Inflammatory macrophage treated with lipopolysaccharide for 4 hours (primary cell): ENCODE data around the gene MED15.
"Not testable (repeated sequence)": the region's sequence is repeated elsewhere in the genome, so short reads cannot be mapped to it uniquely, and the experiment has no call there.

Source experiments
- DNase-seq: peaks from one replicate; pipeline ENCODE4 v3.0.0-alpha.2; 2020

Gene MED15

GRCh38 chr22:20483771-20484170 is 23.6 kb upstream of the MED15 start:
- no peak for DNase-seq

GRCh38 chr22:20484948-20485683 is 22.3 kb upstream of the MED15 start:
- no peak for DNase-seq

- DNase-seq = no peak
These were observed 21.2 kb upstream of the MED15 start for GRCh38 chr22:20486229-20486628.

DNA sequence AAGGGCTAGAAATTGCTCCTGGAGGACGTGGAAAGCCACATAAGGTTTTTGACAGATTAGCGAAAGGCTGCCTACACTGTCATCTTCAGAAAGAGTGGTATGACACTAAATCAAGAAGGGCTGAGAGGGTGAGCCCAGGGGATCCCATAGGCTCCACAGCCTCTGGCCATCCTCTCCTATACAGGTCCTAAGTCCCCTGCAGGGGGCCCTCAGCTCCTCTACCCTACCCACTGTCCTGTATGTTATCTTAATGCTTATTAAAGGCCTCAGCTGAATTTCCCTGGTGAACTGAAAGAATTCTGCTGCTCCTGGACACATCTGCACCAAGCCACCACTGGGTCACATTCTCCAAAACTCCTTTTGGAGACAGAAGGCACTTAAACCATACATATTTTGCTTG is 19.7 kb upstream of the MED15 start:
- DNase-seq = no peak

DNA sequence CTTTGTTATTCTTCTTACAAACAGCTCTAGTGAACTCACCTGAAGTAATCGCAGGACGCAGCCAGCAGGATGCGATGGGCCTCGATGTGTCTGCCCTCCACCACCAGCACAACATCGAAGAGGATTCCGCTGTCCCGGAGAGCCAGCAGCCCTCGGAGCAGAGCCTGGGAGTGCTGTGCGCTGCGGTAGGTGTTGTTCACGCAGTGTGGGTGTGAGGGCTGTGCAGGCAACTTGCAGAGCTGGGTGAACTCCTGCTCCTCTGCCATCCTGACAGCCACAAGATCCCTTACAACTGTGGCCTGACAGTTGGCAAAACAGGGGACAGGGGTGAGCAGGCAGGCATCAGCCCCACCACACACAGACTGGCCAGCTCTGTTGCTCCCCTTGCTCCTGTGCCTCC is 18.5 kb upstream of the MED15 start:
- DNase-seq = no peak

DNA sequence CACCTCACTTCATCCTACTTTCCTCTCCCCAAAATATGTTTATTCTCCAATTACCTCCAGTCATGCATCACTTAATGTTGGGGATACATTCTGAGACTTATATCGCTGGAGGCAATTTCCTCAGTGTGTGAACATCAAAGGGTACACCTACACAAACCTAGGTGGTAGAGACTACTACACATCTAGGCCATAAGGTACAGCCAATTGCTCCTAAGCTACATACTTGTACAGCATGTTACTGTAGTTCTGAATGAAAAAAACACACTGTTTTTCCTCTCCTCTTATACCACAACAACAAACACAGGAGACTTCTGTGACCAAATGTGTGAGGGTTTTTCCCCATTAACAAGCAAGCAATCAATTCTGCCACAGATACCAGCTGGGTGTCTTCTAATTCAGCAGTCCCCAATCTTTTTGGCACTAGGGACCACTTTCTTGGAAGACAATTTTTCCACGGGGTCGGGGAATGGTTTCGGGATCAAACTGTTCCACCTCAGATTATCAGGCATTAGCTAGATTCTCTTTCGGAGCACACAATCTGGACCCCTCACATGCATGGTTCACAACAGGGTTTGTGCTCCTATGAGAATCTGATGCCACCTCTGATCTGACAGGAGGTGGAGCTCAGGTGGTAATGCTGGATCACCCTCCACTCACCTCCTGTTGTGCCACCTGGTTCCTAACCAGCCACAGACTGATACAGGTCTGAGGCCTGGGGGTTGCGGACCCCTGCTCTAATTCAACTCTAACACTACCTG is 17.0 kb upstream of the MED15 start:
- DNase-seq = no peak

- no peak for DNase-seq
These were observed 16.5 kb upstream of the MED15 start for GRCh38 chr22:20490941-20491307.

GRCh38 chr22:20491346-20491745 is 16.1 kb upstream of the MED15 start:
- no peak for DNase-seq

DNA sequence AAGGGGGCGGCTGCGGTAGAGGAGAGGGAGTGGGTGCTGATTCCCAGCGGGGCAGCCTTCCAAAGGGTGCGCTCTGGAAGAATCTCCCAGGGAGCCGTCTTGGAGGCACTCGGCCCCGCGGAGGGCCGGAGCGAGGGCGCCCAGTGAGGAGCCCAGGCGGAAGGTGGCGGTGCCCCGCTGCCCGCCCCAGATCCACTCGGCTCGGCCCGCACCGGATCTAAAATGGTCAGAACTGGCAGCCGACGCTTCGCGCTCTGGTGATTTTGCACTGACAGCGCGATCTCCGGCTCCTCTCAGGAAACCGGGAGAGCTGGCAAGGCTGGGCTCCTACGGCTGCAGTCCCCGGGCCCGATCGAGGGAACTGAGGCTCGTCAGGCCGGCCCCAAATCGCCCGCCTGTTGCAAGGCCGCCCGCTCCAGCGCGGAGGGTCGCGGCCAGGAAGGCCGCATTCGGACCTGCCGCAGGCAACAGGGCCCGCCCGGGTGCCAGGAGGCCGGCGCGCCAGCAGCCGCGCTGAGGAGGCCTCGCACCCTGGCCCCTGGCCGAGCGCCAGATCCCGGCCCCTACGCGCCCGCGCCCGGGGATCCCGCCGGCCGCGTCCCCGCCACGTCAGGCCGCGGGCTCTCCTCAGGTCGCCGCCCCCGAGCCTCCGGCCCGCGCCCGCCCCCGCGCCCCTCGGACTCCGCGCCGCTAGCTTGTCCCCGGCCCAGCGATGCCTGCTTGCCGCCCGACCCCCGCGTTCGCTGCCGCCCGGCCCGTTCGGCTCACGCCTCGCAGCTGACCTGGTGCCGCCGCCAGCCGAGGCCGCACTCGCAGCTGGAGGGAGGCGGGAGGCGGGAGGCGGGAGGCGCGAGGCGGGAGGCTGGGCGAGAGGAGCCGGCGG is 12.2 kb upstream of the MED15 start, which contains the start of gene KLHL22:
KLHL22 (minus strand) TSS at position 818 of the 883 bp plus-strand sequence. CDS start 6,584 bp downstream, outside the sequence.
- peak; percentile 10 for DNase-seq

- peak; percentile 95 for DNase-seq
These were observed 11.3 kb upstream of the MED15 start for GRCh38 chr22:20495861-20496681.

DNA sequence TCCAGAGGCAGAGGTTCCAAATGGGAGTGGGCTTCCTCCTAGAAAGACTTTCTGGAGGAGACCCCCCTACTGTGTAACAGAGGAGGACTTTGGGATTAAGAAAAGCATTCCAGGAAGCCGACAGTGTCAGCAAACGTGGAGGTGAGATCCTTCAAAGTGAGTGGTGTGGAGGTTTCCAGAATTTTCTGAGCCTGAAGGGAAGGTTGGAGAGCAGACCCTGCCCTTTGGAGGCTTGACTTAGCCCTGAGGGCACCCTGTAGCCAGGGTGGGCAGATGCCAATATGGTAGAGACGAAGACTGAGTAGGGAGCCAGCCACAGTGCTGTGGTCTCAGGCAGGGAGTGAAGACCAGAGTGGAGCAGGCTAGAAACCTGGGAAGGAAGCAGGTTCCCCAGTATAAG is 10.0 kb upstream of the MED15 start:
- DNase-seq = no peak

GRCh38 chr22:20498913-20499312 is 8.5 kb upstream of the MED15 start:
- no peak for DNase-seq

GRCh38 chr22:20499769-20500168 is 7.6 kb upstream of the MED15 start:
- DNase-seq = no peak

- DNase-seq = no peak
These were observed 3.6 kb upstream of the MED15 start for GRCh38 chr22:20503816-20504215.

- DNase-seq = not testable (repeated sequence)
These were observed 3.0 kb upstream of the MED15 start for GRCh38 chr22:20504293-20504922.

DNA sequence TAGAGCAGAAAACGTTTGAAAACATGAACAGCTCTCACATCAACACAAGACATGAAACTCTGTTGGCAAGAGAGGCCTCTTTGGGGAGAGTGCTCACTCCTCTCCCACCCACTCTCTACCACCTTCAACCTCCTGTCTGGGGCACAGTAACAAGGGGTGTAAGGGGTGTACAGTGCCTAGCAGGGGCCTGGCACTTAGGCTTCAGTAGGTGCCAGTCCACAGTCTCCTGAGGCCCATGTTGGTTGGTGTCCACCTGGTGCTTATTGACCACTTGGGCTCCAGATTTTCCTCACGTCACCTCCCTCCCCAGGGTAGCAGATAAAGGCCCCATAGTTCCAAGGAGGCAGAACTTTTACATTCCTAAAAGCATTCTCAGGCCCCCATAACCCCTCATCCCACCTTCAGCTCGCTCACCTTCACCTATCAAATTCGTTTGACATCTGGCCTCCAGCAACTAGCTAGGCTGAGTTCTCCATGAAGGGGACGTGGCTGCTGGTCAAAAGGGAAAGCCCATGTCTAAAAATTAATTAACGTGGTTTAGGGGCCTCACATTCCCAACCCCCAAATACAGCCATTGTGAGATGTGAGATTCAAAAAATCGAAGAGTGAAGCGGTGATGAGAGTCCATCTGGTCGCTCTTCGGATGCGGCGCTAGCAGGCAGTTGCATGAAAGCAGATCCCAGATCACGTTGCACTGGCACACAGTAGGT is 712 bp upstream of the MED15 start:
- no peak for DNase-seq

- DNase-seq = not testable (repeated sequence)
These were observed 801 bp downstream of the MED15 start for GRCh38 chr22:20508067-20508755.

DNA sequence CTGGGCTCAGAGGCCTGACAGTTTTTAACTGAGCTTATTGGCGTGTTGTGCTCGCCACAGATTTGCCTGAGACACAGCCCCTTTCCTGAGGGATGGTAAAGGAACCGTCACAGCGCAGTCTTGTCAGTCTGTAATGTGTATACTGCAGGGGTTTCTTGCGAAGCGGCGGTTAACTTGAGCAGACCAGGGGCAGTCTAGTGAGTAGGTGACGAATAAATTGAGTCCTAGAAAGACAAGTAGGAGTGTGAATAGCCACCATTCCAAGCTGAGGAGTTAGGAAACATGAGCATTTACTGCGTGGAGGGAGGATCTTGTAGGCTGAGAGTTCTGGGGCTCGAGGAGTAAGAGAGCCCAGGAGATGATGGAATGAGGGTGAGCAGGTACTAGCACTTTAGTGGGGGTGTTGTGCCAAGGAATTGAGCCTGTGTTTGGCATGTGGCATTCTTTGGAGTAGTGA is 1.4 kb downstream of the MED15 start:
- no peak for DNase-seq

DNA sequence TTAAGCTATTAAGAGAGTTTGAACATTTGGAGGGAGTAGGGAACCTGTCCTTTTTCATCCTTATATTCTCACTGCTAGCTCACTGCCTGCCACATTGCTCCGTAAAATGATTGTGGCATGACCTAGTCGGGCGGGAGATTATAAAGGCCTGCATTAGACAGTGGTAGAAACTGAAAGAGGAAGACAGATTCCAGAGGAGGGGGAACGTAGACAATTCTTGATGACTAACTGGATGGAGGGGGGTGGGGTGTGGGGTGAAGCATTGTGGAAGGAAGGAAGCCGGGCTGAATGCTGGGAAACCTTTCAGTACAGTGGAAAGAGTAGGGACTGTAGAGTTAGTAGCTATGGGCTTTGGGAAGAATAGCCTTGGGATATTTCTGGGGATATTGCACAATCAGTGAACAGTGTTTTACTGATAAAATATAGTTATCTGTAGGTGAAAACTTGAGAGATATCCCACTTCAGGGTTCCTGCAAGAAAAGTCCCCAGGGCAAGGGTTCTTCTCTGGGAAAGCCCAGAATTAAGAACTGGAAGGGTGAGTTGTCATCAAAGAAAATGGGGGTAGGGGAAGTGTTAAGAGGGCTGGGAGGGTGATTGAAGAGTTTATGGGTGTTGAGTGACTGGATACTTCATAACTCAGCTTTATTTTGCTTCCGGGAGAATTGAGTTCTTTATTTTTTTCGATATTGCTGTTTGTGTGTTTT is 2.1 kb downstream of the MED15 start:
- DNase-seq = peak; percentile 95
